ENCODE measurements around the gene FRS2.

DNA sequence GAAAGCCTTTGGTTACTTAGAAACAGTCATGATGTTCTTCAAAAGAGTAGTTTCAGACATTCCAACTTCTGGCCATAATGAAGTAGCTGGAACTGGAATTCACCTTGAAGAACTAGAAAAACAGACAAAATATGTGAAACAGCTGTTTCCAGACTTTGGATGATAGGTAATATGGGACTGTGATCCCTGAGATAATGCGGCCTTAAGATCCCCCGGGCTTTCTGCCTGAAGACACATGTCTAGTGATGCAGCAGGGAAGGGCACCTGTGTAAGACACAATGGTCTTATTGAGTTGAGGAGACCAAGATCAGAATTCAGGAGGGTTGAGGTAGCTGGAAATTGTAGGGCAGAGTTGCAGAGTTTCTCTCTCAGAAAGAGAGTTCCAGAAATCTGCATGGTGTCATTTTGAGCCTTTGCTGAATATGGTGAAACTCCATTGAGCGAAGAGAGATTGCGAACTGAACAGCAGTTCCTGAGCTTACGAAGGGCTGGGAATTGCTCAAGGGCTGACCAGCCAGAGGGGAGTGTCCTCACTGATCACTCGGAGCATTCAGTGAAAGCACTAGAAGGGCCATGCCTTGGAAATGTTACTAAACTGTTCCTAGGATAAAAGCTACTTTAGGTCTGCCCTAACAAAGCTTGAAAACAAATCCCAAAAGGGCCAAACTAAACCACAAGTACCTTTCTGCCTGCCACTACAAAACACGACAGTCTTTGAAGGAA lies 41.7 kb upstream of the FRS2 start:
- TF ChIP-seq POLR2A (IDR thresholded peaks at IDR 0.05; ENCODE audit: low read depth, low read length) (no peak), POLR2AphosphoS5 (IDR thresholded peaks at IDR 0.05; ENCODE audit: low read depth, low read length) (no peak), SPI1 (IDR thresholded peaks at IDR 0.05; ENCODE audit: low read depth, low read length) (no peak), TAF1 (IDR thresholded peaks at IDR 0.05; ENCODE audit: low read depth, low read length) (no peak), PAX5 (IDR thresholded peaks at IDR 0.05; ENCODE audit: insufficient read depth, low read length, severe bottlenecking) (no peak), POU2F2 (IDR thresholded peaks at IDR 0.05; ENCODE audit: low read depth, low read length) (no peak)

Data from GM12891 (cell line).